ENCODE results near the gene LBP.

- no peak for TF ChIP-seq CTCF (IDR thresholded peaks at IDR 0.05)
- TF ChIP-seq ATF2 (CRISPR knock-in tag; IDR thresholded peaks at IDR 0.05; ENCODE audit: borderline replicate concordance, low read depth) = no peak
- no peak for TF ChIP-seq ATF3 (CRISPR knock-in tag; conservative IDR thresholded peaks at IDR 0.05)
- TF ChIP-seq ZBTB21 (CRISPR knock-in tag; IDR thresholded peaks at IDR 0.05; ENCODE audit: borderline replicate concordance) = no peak
- no peak for TF ChIP-seq ZSCAN18 (CRISPR knock-in tag; IDR thresholded peaks at IDR 0.05)
- TF ChIP-seq IRF1 (CRISPR knock-in tag; IDR thresholded peaks at IDR 0.05) = no peak
- TF ChIP-seq ZBTB43 (CRISPR knock-in tag; IDR thresholded peaks at IDR 0.05) = no peak
- TF ChIP-seq E2F1 (CRISPR knock-in tag; IDR thresholded peaks at IDR 0.05) = no peak
These were observed 40.6 kb downstream of the LBP start for GRCh38 chr20:38386851-38387250.

Measured in WTC11 (cell line).